Kidney (tissue), 14 donors: ENCODE results near the gene MAPK1IP1L. TPM values are rescaled to one million over a fixed set of nuclear protein-coding genes. Genes with fewer than 3 reads are reported as not detected.

Source experiments
- DNase-seq, 5 donors: peaks; one replicate each; pipeline ENCODE4 v3.0.0-alpha.2; 2013 to 2020
- FAIRE-seq: peaks from 2 replicates; lab custom pipeline; 2012; peaks lifted over from hg19 to GRCh38; lab: Jason Lieb, UNC
- H3K27ac ChIP-seq, 2 donors: one replicate each; pipeline ENCODE4 v1.7.0; 2013; ENCODE audit warnings: low read depth in 2 of 2, low read length in 2 of 2, inconsistent platforms in 1 of 2
- H3K27me3 ChIP-seq: one replicate; pipeline ENCODE4 v1.7.1; 2013; ENCODE audit warnings: low read length, inconsistent platforms; ENCODE audit not compliant: control insufficient read depth, insufficient read depth
- H3K36me3 ChIP-seq, 3 donors: one replicate each; pipeline versions ENCODE4 v1.7.0 to v1.7.1; 2013; ENCODE audit warnings: low read length in 3 of 3, control low read depth in 1 of 3, inconsistent platforms in 1 of 3; ENCODE audit not compliant: insufficient read depth in 3 of 3, control insufficient read depth in 2 of 3
- H3K4me1 ChIP-seq, 3 donors: one replicate each; pipeline versions ENCODE4 v1.7.0 to v1.7.1; 2013; ENCODE audit warnings: low read length in 3 of 3, inconsistent platforms in 1 of 3, low read depth in 1 of 3; ENCODE audit not compliant: control insufficient read depth in 2 of 3, insufficient read depth in 2 of 3
- H3K4me3 ChIP-seq, 3 donors: one replicate each; pipeline versions ENCODE4 v1.7.0 to v1.8.1; 2013; ENCODE audit warnings: low read length in 3 of 3, control low read depth in 1 of 3, inconsistent platforms in 1 of 3
- H3K9ac ChIP-seq, 3 donors: one replicate each; pipeline versions ENCODE4 v1.7.0 to v1.7.1; 2013; ENCODE audit warnings: low read length in 3 of 3, control low read depth in 1 of 3, inconsistent platforms in 1 of 3
- H3K9me3 ChIP-seq, 3 donors: one replicate each; pipeline versions ENCODE4 v1.7.0 to v1.7.1; 2013; ENCODE audit warnings: low read length in 3 of 3, control low read depth in 1 of 3, inconsistent platforms in 1 of 3; ENCODE audit not compliant: control insufficient read depth in 2 of 3, insufficient read depth in 1 of 3
- CTCF ChIP-seq: IDR thresholded peaks from 3 replicates; pipeline ENCODE4 v1.5.1; 2012; ENCODE audit warnings: mild to moderate bottlenecking, moderate library complexity, borderline replicate concordance; ENCODE audit not compliant: insufficient read depth; ENCODE audit errors: extremely low read depth
- intact Hi-C: fragments of 100-400 bp; cut with DNase I; formaldehyde crosslinking; loops from one replicate; pipeline ENCODE4 v1.11.1; 2022
- polyA plus RNA-seq: library from polyadenylated mRNA; stranded (reverse); fragments of 350-450 nt; fragmentation: Illumina TruSeq; extraction: RNeasy Lipid Tissue Mini Kit (QIAGEN cat#74804); gene quantifications from one replicate; pipeline ENCODE4 v1.2.3, GENCODE V29; 2014; ENCODE audit warnings: low read depth, low replicate concordance; ENCODE audit not compliant: insufficient read depth
- total RNA-seq: library from RNA; stranded (reverse); fragmentation: NEBNext Ultra II Directional; extraction: Animal tissue kit (Norgen Biotek cat#: 25700); gene quantifications from one replicate; pipeline ENCODE4 v1.2.1, GENCODE V29; 2021
- donor health status: control.
- donor health status: control.
- donor health status: control.
- donor health status: control.
- donor health status: control.
- donor health status: DM: yes; HTN: yes; CAD: no.
- donor health status: Normal renal cell carcinoma (clear cell type).

MAPK1IP1L gene
- total and polyA plus RNA-seq, 2 donors from 2014 or later: 43.3 to 101 TPM

DNA sequence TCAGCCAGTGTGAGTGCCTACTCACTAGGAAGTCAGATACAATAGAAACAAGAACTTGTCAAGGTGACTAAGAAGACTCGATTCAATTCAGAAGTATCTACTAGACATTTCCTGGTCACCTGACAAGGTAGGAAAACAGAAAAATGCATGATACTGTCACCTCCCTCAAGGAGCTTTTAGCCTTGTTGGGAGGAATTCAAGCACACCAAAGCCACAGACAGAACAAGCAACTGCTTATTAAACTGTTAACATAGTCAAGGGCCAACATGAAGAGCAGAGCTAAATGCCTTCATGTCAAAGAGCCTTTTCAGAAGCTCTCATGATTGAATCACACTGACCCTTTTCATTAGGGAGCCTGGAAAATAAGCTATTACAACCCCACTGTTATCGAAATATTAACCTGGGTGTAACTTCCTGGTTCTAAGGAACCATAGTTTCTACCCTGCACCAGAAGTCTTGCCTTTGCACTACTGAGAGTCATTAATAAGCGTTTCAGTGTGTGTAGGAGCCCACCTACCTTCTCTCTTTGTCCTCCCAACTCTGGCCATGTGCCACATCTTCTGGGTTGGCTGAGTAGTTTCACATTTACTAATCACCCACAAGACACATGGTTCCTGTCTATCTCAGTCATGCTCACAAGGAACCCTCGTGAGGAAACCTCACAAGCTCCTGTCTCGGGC is 46.6 kb downstream of the MAPK1IP1L start:
- Histone ChIP-seq H3K27ac (peak overlapping the region in 1 of 2 donors; percentile 3), H3K9ac (no peak overlapping the region), H3K27me3 (no peaks in the 10 kb centered on the region), H3K36me3 (no peaks in the 10 kb centered on the region), H3K9me3 (no peaks in the 10 kb centered on the region), H3K4me1 (peaks cover 4 to 14% (median 10%) of the 10 kb centered on the region in 3 donors), H3K4me3 (no peak overlapping the region)
- TF ChIP-seq CTCF: no peak
- FAIRE-seq (no peak), DNase-seq (no peak)
- intact Hi-C loops: no loop called here

DNA sequence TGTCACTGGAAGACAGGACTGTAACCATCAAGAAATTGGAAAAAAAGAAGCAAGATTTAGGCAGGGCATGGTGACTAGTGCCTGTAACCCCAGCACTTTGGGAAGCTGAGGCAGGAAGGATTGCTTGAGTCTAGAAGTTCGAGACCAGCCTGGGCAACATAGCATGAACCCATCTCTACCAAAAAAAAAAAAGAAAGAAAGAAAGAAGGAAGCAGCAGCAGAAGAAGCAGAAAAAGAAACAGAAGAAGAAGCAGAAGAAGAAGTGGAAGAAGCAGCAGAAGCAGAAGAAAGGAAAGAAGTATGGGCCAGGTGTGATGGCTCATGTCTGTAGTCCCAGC is 47.1 kb downstream of the MAPK1IP1L start:
- no peak overlapping the region for H3K9ac ChIP-seq
- no peaks in the 10 kb centered on the region for H3K36me3 ChIP-seq
- peaks cover 7 to 19% (median 15%) of the 10 kb centered on the region in 3 donors for H3K4me1 ChIP-seq
- intact Hi-C loops: no loop called here
- H3K9me3 ChIP-seq: no peaks in the 10 kb centered on the region
- no peak for TF ChIP-seq CTCF
- no peaks in the 10 kb centered on the region for H3K27me3 ChIP-seq
- no peak overlapping the region for H3K4me3 ChIP-seq
- DNase-seq: no peak
- no peak overlapping the region for H3K27ac ChIP-seq
- no peak for FAIRE-seq

DNA sequence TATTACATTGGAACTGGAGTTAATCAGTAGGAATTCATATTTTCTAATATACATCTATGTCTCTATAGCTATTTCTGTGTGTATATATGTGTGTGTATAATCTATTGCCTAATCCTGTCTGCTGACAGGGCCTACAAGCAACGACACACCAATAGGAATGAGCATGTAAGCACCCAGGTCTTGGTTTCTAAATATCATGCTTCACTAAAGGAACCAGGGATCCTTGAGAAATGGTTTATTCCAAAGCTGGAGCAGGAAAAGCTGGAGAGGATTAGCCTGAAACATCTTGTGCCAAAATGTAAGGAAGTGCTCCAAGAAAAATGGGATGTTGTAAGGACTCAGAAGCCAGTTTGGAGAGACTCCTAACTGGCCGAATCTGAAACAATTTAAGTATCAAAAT is 48.3 kb downstream of the MAPK1IP1L start:
- Histone ChIP-seq H3K4me3 (no peak overlapping the region), H3K4me1 (peaks cover 10 to 24% (median 19%) of the 10 kb centered on the region in 3 donors), H3K9me3 (no peaks in the 10 kb centered on the region), H3K9ac (no peak overlapping the region), H3K36me3 (no peaks in the 10 kb centered on the region), H3K27ac (no peak overlapping the region), H3K27me3 (no peaks in the 10 kb centered on the region)
- DNase-seq: no peak
- no peak for FAIRE-seq
- intact Hi-C loops: no loop called here
- no peak for TF ChIP-seq CTCF

- DNase-seq (no peak), FAIRE-seq (no peak)
- H3K4me3 ChIP-seq: no peak overlapping the region
- H3K36me3 ChIP-seq: no peaks in the 10 kb centered on the region
- no peaks in the 10 kb centered on the region for H3K27me3 ChIP-seq
- intact Hi-C loops: no loop called here
- peak overlapping the region; percentile 71 to 95 for H3K27ac ChIP-seq
- H3K9me3 ChIP-seq: no peaks in the 10 kb centered on the region
- H3K4me1 ChIP-seq: peaks cover 10 to 28% (median 26%) of the 10 kb centered on the region in 3 donors
- no peak for TF ChIP-seq CTCF
- H3K9ac ChIP-seq: no peak overlapping the region
These were observed 50.3 kb downstream of the MAPK1IP1L start for GRCh38 chr14:55101698-55102097.
